Measurements from ENCODE around the gene RPE65. TPM values are rescaled to one million over a fixed set of nuclear protein-coding genes. Genes with fewer than 3 reads are reported as not detected.
"Not testable (repeated sequence)": the region's sequence is repeated elsewhere in the genome, so short reads cannot be mapped to it uniquely, and the experiment has no call there.

RPE65 gene
- total RNA-seq, 1 donor: not detected

DNA sequence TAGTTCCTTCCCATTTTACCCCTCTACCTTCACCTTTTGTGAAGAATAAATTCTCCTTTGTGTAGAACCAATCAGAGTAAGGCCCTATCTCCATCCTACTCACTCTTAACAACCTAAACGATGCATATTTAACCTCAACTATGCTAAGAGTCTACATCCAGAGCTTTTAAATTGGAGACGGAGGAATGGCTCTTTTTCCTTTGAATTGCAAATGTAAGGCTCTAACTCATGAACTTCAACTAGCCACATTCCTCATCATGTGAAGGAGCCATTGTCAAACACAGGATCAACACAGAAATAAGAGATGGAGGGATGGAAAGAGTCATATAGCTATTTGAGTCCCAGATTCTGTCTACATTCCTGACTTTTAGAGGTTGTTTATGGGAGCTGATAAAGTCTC lies 28.9 kb upstream of the RPE65 start:
- H3K4me3 ChIP-seq (ENCODE audit: insufficient read depth, low read length): no peak overlapping the region
- no peaks in the 10 kb centered on the region for H3K9me3 ChIP-seq (ENCODE audit: low read depth, low read length)
- peaks cover 12% of the 10 kb centered on the region for H3K36me3 ChIP-seq (ENCODE audit: insufficient read depth, low read length)
- DNase-seq (ENCODE audit: insufficient read length, low spot score, missing footprints): no peak
- no peaks in the 10 kb centered on the region for H3K79me2 ChIP-seq (ENCODE audit: insufficient read depth, low read length)
- H2AFZ ChIP-seq (ENCODE audit: low read length): peak overlapping the region; percentile 36
- H4K20me1 ChIP-seq (ENCODE audit: insufficient read depth, low read length): no peaks in the 10 kb centered on the region
- H3K27me3 ChIP-seq (ENCODE audit: insufficient read depth, low read length): no peaks in the 10 kb centered on the region
- no peaks in the 10 kb centered on the region for H3K4me1 ChIP-seq (ENCODE audit: insufficient read depth, low read length)
- no peak overlapping the region for H3K4me2 ChIP-seq (ENCODE audit: insufficient read depth, low read length)
- H3K27ac ChIP-seq (ENCODE audit: low read depth, low read length): no peak overlapping the region
- TF ChIP-seq, protein P1, sequence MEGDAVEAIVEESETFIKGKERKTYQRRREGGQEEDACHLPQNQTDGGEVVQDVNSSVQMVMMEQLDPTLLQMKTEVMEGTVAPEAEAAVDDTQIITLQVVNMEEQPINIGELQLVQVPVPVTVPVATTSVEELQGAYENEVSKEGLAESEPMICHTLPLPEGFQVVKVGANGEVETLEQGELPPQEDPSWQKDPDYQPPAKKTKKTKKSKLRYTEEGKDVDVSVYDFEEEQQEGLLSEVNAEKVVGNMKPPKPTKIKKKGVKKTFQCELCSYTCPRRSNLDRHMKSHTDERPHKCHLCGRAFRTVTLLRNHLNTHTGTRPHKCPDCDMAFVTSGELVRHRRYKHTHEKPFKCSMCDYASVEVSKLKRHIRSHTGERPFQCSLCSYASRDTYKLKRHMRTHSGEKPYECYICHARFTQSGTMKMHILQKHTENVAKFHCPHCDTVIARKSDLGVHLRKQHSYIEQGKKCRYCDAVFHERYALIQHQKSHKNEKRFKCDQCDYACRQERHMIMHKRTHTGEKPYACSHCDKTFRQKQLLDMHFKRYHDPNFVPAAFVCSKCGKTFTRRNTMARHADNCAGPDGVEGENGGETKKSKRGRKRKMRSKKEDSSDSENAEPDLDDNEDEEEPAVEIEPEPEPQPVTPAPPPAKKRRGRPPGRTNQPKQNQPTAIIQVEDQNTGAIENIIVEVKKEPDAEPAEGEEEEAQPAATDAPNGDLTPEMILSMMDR (IDR thresholded peaks at IDR 0.05; ENCODE audit: extremely low read depth, low read depth, low read length): no peak

DNA sequence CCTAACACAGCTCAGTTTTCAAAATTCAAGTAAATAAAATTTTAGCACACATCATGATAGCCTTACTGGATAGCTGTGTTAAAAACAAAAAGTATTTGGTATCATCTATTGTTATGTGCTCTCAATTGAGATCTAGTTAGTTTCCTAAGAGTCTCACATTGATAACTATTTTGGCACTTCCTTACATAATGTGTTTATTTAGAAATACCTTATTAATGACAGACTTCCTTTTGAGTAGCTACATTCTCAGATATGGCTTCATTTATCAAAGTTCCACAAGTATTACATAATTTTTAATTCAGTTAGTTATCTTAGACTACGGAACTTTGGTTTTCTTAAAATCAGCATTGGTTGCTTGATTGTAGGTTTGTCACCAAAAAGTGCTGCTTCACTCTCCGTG lies 26.9 kb upstream of the RPE65 start:
- H3K9me3 ChIP-seq (ENCODE audit: low read depth, low read length); H4K20me1 ChIP-seq (ENCODE audit: insufficient read depth, low read length); H3K79me2 ChIP-seq (ENCODE audit: insufficient read depth, low read length); H3K4me1 ChIP-seq (ENCODE audit: insufficient read depth, low read length); H3K4me2 ChIP-seq (ENCODE audit: insufficient read depth, low read length); DNase-seq (ENCODE audit: insufficient read length, low spot score, missing footprints); H3K27me3 ChIP-seq (ENCODE audit: insufficient read depth, low read length); H3K27ac ChIP-seq (ENCODE audit: low read depth, low read length): not testable (repeated sequence)
- peak overlapping the region; percentile 10 for H3K4me3 ChIP-seq (ENCODE audit: insufficient read depth, low read length)
- peak overlapping the region; percentile 51 for H2AFZ ChIP-seq (ENCODE audit: low read length)
- peaks cover 12% of the 10 kb centered on the region for H3K36me3 ChIP-seq (ENCODE audit: insufficient read depth, low read length)

DNA sequence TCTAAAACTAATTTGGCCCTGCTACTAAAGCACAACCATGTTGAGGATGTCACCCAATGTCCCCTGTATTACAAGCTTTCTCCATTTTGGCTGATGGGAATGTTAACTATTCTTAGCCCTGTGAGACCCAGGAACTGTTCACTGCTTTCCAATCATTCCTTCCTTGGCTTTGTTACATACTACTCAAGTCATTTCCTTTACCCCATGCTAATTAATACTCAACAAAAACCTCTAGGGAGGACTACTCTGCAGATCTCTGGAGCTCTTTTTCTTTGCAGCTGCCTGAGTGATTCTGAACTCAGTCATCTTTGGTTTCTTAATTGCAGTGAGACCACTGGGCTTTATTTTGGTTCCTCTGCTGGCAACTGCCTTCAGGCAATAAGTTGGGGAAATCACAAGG lies 23.3 kb upstream of the RPE65 start:
- H3K27me3 ChIP-seq (ENCODE audit: insufficient read depth, low read length): no peaks in the 10 kb centered on the region
- H2AFZ ChIP-seq (ENCODE audit: low read length): no peak overlapping the region
- H3K9me3 ChIP-seq (ENCODE audit: low read depth, low read length): no peaks in the 10 kb centered on the region
- no peak overlapping the region for H3K27ac ChIP-seq (ENCODE audit: low read depth, low read length)
- H4K20me1 ChIP-seq (ENCODE audit: insufficient read depth, low read length): no peaks in the 10 kb centered on the region
- no peak overlapping the region for H3K4me3 ChIP-seq (ENCODE audit: insufficient read depth, low read length)
- TF ChIP-seq, protein P1 (IDR thresholded peaks at IDR 0.05; ENCODE audit: extremely low read depth, low read depth, low read length): no peak
- no peak overlapping the region for H3K4me2 ChIP-seq (ENCODE audit: insufficient read depth, low read length)
- H3K36me3 ChIP-seq (ENCODE audit: insufficient read depth, low read length): peaks cover 2% of the 10 kb centered on the region
- no peak for DNase-seq (ENCODE audit: insufficient read length, low spot score, missing footprints)
- H3K4me1 ChIP-seq (ENCODE audit: insufficient read depth, low read length): no peaks in the 10 kb centered on the region
- no peaks in the 10 kb centered on the region for H3K79me2 ChIP-seq (ENCODE audit: insufficient read depth, low read length)

DNA sequence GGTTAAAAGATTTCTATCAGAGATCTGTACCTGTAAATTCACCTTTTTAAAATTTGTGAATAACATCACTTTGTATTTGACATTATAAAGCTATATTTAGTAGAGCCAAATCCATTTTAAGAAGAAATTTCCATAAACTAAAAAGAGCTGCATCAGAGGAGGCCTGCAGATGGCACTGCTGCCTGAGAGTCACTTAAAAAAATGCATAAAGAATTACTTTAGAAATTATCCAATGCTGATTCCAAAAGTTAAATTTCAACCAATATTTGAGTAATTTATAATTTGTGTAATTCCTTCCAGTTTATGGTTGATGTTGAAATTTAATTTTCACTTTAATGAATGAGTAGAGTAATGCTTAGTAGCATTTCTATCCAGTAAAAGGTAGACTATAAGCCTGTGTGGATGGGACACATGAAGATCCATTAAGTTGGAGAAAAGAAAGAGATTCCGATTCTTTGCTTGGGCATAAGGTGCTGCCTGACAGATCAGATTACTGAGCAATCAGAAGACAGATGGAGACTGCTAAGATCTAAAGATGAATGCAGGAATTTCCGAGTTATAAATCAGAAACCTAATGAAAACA lies 20.7 kb upstream of the RPE65 start:
- Histone ChIP-seq H3K9me3 (ENCODE audit: low read depth, low read length) (no peaks in the 10 kb centered on the region), H3K36me3 (ENCODE audit: insufficient read depth, low read length) (no peaks in the 10 kb centered on the region), H3K79me2 (ENCODE audit: insufficient read depth, low read length) (no peaks in the 10 kb centered on the region), H2AFZ (ENCODE audit: low read length) (no peak overlapping the region), H3K27ac (ENCODE audit: low read depth, low read length) (no peak overlapping the region), H3K27me3 (ENCODE audit: insufficient read depth, low read length) (no peaks in the 10 kb centered on the region), H4K20me1 (ENCODE audit: insufficient read depth, low read length) (no peaks in the 10 kb centered on the region), H3K4me2 (ENCODE audit: insufficient read depth, low read length) (no peak overlapping the region), H3K4me3 (ENCODE audit: insufficient read depth, low read length) (no peak overlapping the region), H3K4me1 (ENCODE audit: insufficient read depth, low read length) (no peaks in the 10 kb centered on the region)
- peak; percentile 42 for DNase-seq (ENCODE audit: insufficient read length, low spot score, missing footprints)
- TF ChIP-seq, protein P1 (IDR thresholded peaks at IDR 0.05; ENCODE audit: extremely low read depth, low read depth, low read length): peak; percentile 79
